NCI-H1048 (cell line): ENCODE measurements around the gene PLXNC1.

Experiments used
- DNase-seq: peaks from one replicate; lab custom pipeline; 2025; lab: John Stamatoyannopoulos, UW

Gene PLXNC1

DNA sequence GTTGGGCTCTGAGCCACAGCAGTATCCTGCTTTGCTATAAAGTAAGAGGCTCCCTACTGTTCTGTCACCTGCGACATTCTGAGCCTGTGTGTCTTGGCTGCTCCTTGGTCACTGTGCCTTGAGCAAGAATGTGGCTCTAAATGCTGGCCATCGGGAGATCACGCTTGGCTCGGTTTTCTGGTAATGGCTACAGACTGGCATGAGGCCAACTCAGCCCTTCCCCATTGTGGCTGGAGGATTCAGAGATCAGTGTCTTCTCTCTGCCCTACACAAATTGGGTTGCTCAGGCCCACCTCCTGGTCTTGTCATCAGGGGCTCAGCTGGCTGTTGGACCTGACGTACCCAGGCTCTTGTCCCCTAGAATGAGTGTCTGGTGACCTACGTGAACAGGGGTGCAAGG lies 94.5 kb downstream of the PLXNC1 start:
- no peak for DNase-seq

DNA sequence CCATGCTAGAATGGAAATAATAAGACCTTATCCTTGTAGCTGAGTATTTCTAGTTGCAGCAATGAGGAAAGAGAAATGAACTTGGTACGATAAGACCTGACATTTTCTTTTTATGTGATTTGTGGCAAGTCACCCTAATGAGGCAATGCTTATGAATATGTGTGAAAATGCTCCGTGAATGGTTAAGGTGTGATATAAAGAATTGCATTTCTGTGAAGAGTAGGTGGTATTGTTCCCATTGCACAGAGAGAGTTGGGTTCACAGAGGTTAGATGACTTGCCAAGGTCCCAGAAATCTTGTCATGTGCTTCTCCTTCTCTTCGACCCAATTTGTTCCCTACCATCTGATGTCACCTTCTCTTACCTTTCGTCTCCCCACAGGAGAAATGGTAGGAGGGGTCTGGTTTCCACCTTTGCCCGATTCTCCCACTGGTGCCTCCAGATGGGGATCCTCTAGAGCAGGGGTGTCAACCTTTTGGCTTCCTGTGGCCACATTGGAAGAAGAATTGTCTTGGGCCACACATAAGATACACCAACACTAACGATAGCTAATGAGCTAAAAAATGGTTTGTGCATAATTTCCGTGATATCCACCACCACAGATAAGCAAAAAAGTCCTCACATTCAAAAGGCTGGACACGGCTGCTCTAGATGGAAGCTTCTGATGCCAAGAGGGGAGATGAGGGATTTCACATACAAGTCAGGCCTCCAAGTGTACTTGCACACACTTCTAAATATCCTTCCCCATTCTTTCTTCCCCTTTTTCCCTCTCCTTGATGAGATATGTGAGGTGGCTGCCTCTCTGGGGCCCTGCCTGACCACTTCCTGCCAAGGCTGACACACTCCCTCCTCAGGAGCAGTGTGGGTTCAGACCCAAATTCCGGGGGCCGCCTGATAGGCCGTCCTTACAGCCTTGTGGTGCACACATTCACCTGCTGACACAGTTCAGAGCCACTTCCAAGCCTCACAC lies 96.1 kb downstream of the PLXNC1 start:
- no peak for DNase-seq

DNA sequence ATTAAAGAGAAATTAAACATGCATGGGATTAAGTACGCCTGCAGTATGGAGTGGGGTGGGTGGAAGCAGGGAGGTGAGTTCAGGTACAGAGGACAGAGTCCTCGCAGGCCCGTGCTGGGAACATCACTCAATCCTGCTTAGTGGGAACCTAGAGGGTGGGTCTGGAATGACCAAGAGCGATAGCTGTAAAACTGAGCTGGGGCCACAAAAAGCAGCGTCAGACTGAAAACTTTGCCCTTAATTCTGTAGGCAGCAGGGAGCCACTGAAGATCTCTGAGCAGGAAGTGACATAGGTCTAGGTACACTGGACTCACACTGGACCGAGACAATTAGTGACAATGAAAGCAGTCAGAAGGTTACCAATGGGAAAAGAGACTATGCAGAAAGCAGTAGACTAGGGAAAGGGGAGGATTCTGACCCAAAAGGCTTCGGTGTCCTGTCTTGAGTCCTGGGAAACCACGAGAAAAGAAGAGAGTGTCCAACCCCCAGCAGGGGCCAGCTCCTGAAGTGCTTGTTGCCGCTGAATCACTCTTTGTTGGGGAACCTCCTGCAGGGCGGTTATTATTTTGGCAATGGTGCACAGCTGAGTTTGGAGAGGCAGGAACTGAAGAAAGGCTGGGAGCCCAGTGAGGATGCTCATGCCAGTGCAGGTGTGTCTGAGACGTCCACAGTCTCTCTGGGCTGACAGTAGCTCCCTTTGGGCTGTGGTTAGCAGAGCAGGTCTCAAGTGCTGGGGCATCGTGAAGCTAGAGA lies 97.4 kb downstream of the PLXNC1 start:
- no peak for DNase-seq

DNA sequence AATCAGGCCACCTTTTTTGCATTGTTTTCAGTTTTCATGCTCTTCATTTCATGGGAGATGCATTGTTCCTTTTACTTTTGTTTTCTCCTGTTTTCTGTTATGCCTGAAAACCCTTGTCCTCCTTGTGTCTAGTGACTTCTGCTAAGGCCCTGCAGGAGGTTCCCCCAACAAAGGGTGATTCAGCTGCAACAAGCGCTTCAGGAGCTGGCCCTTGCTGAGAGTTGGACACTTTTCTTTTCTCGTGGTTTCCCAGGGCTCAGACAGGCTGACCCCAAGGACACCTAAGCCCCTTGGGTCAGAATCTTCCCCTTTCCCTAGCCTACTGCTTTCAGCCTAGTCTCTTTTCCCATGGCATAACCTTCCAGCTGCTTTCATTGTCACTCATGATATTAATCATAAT lies 98.9 kb downstream of the PLXNC1 start:
- DNase-seq, result no peak

DNA sequence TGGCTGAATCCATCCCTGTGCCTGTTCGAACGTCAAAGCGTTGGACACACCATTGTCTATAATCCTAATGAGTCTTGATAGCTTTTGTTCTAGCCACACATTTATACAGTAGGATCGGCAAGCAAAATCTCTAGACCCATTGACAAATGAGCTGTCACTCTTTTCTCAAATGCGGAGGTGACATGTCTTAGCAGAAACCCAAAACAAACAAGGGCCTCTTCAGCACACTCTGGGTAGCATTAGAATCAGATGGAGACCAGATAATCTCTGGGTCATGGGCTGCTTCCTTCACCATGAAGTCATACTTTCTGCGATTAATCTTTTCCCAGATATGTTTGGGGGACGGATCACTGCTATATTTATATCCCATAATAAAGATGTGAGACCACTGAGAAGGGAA lies 100.2 kb downstream of the PLXNC1 start:
- DNase-seq, result no peak

DNA sequence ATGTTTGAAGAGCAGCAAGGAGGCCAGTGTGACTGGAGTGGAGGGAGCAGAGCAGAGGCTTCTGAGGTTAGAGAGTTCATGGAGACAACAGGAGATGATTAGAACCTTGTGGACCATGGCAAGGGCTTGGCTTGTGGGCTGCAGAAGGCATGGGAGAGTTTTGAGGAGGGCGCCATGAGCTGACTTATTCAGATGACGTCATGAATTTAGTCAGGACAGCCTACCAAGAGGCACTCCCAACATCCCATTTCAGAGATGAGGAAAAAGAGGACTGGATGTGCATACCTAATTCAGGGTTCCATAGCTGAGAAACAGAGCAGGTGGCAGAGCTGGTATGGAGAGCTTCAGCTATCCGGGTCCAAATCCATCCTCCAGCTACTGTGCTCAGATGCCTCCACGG lies 101.8 kb downstream of the PLXNC1 start:
- DNase-seq, result no peak

DNA sequence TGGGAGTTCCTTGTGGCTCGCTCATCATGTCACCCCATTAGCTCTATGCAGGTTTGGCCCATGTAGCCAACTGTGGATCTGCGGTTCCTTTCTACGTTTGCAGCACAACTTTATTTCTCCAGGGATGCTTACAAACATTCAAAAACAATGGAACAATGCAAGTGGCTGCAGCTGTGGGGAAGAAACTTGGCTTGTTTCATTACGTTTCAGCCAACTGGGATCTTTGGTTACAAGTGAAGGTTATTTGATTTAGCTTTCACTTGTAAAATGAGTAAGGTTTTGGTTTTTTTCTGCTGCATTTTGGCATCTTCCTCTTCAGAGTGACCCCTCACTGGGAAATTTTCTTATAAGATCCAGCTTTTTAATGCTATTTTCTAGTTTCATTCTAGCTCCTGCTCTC lies 105.9 kb downstream of the PLXNC1 start:
- DNase-seq, result no peak

DNA sequence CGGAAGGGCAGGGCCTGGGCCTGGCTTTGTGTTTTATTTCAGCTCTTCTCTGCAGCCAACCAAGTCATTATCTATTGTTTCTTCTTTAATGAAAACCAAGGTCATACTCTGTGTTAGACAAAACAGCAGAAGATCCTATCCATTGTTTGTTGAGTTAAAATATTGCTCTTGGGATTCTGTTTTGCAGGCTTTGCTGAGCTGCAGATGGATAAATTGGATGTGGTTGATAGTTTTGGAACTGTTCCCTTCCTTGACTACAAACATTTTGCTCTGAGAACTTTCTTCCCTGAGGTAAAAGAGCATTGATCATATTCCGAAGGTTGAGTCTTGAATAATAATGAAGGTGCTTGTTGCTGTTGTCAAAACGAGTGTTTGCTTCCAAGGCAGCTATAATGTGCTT lies 106.6 kb downstream of the PLXNC1 start:
- DNase-seq, result no peak

DNA sequence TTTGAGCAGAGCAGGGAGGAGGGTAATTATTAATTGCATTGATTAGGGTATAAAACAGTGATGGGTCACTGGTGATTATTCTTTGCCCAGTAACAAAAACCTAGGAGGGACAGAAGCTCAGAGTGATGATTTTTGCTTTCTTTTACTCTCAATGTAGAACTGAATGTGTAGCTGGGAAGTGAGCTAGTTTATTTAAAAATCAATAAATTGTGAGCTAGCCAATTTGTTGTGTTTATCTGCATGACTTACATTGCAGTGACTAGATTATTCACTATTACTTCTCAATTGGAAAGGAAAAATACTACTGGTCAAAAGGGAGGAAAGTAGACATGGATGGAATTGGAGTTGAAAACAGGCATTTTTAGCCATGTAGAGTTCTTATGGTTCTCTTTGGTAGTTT lies 107.1 kb downstream of the PLXNC1 start:
- no peak for DNase-seq

DNA sequence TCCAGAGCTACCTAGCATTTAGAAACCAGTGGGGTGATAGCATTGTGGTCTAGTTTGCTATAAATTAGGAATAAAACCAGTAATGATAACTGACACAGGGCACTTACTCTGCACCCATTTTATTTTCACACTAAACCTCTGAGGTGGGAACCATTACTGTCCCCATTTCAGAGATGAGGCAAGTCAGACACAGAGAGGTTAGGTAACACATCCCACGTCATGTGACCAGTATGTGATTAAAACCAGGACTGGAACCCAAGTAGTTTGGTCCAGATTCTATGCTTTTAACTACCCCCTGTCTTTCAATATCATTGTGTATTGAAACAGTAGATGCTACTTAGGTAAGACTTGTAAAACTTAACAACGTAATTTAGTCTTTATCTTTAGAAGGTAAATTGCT lies 110.2 kb downstream of the PLXNC1 start:
- DNase-seq, result no peak

DNA sequence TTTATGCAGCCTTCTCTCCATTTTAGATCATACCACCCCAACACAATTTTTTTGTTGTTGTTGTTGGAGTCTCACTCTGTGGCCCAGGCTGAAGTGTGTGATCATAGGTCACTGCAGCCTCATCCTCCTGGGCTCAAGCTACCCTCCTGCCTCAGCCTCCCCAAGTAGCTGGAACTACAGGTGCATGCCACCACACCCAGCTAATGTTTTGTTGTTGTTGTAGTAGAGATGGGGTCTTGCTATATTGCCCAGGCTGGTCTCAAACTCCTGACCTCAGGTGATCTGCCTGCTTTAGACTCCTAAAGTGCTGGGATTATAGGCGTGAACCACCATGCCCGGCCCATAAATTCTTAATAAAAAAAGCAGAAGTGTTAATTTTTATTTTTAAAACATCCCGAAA lies 111.6 kb downstream of the PLXNC1 start:
- no peak for DNase-seq

DNA sequence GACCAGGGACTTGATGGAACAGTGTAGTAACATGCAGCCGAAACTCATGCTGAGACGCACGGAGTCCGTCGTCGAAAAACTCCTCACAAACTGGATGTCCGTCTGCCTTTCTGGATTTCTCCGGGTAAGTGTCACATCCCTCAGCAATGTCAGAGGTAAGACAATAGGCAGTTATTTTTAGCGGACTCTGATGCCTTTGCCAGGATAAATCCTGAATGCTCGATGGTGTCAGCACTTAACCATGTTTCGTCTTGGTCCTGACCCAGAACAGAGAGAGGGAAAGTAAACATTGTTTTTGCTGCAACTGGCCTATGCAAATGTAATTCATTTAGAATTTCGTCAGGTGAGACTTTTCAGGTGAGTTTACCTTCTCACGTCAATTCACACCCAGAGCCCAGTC lies 112.3 kb downstream of the PLXNC1 start:
- no peak for DNase-seq

DNA sequence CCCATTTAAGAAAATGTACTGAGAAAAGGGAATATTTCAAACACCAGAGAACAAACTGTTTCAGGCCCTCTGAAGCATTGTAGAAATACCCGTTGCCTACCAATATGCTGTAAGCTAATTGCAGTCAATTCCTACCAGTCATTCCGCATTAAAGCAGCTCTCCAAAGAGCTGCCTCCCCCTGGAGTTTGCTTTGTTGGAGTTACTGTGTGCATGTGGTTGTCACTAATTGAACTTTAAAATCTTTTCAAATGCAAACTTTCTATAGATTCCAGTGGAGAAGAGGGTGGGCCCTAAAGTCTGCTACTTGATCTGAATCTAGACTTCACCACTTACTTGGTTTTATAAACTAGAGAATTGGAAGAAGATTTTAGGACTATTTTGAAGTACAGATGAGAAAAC lies 112.7 kb downstream of the PLXNC1 start:
- no peak for DNase-seq

DNA sequence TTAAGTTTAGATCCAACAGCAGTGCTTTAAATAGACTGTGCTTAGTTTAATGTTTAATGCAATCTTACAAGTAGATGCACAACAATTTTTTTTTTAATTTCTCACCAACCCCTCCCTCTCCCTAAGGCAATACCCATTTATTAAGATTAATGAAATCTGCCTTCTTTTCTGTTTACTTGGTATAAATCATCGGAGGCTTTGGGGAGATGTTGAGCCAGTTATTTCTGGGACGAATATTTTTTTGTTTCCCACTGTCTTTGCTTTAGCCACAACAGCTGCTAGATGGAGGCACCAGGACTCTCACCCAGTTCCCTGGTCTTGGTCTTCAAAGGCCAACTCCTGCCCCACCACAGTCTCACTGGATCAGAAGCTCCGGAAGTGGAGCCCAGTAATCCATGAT lies 113.4 kb downstream of the PLXNC1 start:
- no peak for DNase-seq

DNA sequence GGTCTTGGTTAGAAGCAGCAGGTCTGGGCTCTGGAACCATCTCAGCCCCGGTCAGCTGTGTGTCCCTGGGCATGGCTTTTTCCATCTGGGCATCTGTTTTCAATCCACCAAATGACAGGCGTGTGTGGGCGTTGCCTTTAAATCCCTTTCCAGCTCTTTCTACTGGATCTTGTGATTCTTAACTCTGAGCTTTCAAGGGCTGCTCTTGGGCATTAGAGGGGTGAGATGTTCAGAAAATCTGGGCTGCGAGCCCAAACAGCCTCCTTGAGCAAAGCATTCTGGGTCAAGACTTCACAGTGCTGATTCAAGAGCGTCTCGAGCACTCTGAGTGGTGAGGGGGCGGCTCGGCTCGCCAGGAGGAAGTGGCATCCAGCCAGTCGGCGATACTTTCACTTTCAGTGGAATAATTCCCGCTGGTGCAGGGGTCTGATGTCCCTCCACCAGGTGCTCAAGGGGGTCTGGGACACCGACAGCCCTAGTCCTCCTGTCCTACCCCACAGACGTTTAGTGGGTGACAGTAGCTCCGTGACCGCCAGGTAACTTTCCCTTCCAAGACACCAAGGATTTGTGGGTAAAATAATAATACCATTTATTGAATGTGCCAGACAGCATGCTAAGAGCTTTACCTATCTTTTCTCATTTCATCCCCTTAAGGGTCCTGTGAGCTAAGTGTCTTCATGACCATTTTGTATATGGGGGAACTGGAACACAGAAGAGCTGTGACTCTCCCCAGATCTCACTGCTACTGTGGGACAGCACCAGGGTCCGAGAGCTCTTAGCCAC lies 114.0 kb downstream of the PLXNC1 start:
- DNase-seq, result no peak

DNA sequence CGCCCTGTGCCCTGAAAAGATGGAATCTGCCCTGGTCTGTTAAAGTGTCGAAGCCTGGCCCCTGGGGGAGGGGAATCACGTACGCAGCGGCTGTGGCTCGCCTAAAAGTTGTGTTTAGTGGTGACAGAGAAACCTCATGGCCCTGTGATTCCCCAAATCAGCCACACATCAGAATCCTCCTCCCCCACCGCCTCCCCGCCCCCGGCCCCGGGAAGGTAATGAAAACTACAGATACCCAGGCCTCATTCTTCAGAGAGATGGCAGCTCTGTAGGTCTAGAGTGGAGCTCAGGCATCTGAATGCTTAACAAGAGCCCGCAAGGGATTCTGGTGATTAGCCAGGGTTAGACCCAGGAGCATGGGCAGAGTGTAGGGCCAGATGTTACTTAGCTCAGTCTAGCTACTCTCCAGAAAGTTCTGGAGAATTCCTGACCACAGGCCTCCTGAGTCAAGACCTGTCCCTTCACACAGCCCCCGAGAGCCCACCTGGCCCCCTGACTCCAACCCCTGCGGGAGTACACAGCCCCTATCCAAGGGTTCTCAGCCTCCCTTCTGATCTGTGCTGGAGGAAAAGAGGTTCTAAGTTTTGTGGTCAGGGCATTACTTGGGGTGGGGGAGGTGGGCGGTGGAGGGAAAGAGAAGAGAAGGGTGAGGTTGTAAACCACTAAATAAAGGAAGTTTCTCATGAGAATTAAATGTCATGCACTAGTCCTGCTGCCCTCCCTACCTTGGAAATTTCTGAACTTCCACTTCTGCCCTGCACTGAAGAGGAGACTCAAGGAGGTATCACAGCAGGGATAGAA lies 114.8 kb downstream of the PLXNC1 start:
- DNase-seq, result no peak

DNA sequence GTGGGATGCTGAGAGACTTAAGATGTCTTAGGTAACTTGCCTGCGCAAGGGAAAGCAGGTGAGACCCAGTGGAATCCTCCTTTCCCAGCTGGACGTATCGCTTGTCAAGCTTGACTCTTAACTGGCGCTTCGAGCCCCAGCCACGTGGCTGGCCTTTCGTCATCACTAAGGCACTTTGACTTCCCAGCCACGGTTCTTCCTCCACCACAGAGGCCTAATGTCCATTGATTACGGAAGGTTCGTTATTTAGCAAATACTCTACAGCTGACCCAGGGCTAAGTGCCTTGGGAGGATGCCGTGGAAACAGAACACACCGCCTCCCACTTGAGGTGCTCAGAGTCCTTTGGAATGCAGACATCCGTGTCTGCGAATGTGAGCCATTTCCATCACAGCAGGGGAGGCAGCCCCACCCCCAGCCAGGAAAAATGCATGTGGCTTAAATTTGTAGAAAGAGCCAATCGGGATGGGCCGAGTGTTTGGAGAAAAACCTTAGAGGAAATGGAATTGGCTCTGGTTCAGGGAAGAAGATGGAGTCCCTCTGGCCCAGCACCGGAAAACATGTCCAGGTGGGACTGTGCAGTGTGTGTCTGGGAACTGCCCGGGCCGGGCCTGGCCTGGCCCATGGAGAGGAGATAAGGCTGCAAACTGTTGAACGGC lies 115.7 kb downstream of the PLXNC1 start:
- no peak for DNase-seq

DNA sequence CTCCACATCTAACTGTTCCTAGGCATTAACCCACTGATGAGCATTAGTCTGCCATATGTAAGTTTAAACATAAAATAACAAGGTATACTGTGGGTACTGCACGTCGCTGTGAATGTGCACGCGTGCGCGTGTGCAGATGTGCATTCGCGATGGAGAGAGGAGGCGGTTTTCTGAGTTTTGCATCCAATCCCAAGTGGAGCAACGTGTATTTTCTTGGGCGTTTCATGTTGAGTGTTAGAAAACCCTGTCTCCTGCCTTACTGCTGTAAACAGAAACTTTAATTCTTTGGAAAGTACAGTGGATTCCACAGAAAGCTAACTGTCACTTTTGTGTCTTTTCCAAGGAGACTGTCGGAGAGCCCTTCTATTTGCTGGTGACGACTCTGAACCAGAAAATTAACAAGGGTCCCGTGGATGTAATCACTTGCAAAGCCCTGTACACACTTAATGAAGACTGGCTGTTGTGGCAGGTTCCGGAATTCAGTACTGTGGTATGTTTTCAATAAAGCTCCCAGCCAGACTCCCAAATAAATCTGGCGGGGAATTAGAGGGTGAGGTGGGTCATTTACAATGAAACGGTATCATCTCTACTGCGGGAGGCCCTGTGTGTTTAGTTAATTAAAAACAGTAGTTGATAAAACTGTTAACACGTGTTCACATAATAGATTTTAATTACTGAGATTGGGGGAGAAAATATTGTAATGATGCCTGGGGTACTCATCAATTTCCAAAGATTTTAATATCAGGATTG lies 116.5 kb downstream of the PLXNC1 start:
- no peak for DNase-seq

DNA sequence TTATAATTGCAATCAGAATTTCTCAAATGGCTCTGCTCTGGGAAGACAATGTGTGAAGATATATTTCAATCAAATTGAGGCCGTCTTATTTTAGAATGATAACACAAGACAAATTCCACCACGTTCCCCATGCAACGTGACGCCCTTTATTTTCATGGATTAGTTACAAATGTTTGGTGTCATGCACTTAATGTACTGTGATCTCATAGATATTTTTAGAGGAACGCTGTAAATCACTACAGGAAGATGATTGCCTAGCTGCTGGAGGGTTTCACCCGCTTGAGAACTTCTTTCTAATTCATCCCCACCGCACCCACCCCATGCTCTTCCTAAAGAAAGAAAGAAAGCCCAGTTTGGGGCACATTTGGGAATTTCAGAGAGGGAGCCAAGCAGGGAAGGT lies 117.2 kb downstream of the PLXNC1 start:
- DNase-seq, result no peak

DNA sequence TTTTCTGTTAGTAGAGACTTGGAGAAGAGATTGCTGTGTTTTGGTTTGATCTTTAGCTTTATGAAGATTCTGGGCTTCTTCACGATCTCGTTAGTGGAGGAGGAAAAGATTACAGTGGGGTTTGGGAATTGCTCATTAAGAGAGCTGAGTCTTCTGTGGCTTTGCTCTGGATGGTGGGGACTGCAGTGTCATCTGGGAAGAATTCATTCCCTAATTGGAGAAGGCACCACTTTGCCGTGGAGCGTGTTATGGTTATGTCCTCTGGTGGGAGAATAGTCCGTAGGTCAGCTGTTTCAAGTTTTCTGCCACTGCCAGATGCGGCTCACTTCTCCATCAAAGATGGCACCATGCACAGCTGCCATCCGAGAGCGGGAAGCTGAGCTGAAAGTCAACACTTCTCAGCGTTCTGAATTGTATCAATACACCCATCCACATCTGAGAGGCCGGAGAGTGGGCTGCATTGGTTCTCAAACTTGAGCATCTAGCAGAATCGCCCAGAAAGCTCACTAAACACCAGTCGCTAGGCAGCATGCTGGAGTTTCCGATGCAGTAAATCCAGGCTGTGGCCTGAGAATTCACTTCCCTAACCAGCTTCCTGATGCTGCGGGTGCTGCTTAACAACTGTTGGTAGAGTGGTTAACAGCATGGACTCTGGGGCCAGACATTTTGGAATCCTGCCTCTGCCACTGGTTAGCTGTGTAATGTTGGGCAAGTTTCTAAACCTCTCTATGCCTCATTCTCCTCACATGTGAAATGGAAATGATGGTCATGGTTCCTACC lies 117.8 kb downstream of the PLXNC1 start:
- no peak for DNase-seq
